Smooth muscle cell of the brain vasculature (primary cell): ENCODE data around the gene IL24.
A peak's percentile ranks its signal among the peaks of the same experiment; 100 is the strongest.
"Not testable (repeated sequence)": the region's sequence is repeated elsewhere in the genome, so short reads cannot be mapped to it uniquely, and the experiment has no call there.

ENCODE experiments used
- DNase-seq: peaks from one replicate; pipeline ENCODE4 v3.0.0-alpha.2; 2012; ENCODE audit warnings: low read depth, low spot score

IL24 gene, protein sequence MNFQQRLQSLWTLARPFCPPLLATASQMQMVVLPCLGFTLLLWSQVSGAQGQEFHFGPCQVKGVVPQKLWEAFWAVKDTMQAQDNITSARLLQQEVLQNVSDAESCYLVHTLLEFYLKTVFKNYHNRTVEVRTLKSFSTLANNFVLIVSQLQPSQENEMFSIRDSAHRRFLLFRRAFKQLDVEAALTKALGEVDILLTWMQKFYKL

DNA sequence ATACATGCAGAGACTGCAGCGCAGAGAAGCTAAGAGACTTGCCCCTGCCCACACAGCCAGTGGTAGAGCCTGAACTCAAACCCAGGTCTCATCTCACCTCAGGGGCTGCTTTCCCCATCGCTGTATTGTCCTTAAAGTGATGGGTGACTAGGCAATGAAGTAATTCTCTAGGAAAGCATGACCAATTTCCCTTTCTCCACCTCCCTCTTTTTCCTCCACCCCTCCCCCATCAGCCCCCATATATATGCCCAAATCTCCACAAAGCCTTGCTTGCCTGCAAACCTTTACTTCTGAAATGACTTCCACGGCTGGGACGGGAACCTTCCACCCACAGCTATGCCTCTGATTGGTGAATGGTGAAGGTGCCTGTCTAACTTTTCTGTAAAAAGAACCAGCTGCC, at the start of gene IL24:
Gene IL24, plus strand, starts transcription at position 269 of the 400 bp plus-strand sequence. CDS start 390 bp downstream, outside the sequence.
- no peak for DNase-seq

DNA sequence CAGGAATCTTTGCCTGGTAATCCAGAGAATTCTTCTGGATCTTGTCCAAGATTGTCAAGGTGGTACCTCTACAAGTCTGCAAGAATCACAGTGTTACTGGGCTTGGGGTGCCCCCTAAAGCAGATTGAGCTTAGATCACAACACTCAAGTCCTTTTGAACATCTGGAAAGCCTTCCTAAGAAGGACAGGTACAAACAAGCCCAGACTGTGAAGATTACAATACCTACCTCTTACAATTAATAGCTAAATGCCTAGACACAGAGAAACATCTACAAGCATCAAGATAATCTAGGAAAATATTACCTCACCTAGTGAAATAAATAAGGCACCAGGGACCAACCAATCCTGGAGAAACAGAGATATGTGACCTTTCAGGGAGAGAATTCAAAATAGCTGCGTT, 49.3 kb upstream of the IL24 start:
- DNase-seq: no peak

DNA sequence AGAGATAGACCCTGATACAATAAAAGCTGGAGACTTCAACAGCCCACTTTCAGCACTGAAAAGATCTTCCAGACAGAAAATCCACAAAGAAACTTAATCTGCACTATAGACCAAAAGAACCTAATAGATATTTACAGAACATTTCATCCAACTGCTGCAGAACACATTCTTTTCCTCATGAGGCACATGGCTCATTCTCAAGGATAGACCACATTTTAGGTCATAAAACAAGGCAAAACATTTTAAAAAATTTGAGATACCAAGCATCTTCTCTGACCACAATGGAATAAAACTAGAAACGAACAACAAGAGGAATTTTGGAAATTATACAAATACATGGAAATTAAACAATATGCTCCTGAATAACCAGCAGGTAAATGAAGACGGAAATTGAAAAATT, 46.8 kb upstream of the IL24 start:
- no peak for DNase-seq

DNA sequence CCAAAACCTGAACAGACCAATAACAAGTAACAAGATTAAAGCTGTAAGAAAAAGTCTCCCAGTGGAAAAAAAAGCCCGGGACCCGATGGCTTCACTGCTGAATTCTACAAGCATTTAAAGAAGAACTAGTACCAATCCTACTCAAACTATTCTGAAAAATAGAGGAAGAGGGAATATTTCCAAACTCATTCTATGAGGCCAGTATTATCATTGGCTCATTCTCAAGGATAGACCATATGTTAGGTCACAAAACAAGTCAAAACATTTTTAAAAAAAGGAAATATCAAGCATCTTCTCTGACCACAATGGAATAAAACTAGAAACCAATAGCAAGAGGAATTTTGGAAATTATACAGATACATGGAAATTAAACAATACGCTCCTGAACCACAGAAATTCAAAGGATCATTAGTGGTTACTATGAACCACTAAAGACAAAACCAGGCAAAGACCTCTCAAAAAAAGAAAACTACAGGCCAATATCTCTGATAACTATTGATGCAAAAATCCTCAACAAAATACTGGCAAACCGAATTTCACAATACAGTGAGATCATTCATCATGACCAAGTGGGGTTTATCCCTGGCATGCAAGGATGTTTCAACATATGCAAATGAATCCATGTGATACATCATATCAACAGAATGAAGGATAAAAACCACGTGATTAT, 45.8 kb upstream of the IL24 start:
- DNase-seq: no peak

DNA sequence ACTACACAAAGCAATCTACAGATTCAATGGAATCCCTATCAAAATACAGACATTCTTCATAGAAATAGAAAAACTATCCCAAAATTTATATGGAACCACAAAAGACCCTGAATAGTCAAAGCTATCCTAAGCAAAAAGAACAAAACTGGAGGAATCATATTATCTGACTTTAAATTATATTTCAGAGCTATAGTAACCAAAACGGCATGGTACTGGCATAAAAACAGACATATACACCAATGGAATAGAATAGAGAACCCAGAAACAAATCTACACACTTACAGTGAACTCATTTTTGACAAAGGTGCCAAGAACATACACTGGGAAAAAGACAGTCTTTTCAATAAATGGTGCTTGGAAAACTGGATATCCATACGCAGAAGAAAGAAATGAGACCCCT, 44.6 kb upstream of the IL24 start:
- not testable (repeated sequence) for DNase-seq

DNA sequence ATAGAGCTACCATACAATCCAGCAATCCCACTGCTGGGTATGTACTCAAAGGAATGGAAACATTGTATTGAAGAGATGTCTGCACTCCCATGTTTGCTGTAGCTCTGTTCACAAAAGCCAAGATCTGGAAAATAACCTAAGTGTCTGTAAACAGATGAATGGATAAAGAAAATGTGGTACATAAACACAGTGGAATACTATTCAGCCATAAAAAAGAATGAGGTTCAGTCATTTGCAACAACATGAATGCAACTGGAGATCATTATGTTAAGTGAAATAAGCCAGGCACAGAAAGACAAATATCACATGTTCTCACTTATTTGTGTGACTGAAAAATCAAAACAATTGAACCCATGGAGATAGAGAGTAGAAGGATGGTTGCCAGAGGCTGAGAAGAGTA, 43.5 kb upstream of the IL24 start:
- not testable (repeated sequence) for DNase-seq

DNA sequence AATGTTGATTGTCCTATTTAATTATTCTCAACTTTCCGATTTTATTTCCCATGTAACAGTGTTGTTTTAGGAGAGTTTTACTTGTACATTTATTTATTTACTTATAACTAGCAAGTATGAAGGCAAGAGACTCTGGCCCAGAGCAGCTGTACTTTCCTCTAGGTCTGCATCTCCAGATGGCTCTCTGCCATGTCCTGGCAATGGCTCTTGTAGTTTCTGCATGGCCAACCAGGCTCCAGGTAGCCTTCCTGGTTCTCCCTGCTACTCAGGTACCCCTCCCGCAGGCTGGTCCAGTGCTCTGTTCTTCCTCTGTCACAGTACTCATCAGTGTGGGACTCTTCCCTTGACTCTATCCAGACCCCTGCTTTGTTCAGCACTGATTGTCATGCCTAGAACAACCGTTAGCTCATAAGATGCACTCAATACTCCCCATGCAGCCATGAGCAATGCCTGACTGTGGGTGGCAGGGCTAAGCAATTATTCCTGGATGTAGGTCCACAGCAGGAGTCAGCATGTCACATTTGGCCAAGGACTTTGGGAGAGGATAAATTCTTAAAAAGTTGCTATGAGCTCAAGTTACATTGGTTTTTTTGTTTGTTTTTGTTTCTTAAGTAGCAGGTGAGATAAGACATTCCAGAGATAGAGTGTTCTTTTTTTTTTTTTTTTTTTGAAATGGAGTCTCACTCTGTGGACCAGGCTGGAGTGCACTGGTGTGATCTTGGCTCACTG, 42.7 kb upstream of the IL24 start:
- DNase-seq: no peak

DNA sequence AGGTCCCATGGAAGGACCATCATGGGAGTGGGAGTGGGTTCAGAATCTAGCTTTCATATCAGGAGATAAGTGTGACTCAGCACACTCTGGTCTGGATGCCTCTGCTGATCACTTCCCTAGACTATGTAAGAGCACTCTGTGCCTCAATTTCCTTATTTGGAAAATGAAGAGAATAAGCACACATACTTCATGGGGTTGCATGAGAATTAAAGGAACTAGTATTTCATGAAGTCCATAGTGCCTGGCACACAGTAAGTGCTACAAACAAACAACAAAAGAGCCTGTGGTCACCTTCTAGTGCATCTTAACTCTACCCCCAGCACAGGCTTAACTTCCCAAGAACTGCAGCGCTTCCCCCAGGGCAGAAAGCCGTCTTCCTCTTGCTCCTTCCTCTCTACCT, 41.4 kb upstream of the IL24 start:
- DNase-seq: no peak

DNA sequence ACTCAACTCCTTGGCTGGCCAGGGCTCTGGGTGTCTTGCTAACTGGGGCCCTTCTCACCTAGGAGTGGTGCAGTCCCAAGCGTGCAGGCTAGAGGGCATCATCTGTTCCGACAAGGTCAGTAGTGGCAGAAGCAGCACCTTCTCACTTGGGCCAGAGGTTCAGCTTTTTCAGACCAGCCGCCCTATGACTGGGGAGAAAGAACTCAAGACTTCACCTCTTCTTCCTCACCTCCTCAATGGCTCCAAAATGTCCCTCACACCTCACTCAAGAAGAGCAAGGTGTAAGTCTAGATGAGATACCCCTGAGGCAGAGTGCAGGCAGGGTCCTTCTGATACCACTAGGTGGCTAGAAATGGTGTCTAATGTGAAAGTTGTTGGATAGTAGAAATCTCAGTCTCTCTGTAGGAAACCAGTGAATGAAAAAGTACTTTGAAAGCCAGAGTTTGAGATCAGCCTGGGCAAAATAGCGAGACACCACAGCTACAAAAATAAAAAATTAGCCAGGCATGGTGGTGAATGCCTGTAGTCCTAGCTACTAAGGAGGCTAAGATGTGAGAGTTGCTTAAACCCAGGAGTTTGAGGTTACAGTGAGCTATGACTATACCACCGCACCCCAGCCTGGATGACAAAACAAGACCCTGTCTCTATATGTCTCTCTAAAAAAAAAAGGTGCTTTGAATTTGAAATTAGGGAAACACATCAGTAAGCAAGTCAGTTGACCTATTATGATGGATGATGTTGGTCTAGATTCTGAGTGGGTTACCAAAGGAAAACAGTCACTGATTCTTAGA, 40.4 kb upstream of the IL24 start:
- no peak for DNase-seq

DNA sequence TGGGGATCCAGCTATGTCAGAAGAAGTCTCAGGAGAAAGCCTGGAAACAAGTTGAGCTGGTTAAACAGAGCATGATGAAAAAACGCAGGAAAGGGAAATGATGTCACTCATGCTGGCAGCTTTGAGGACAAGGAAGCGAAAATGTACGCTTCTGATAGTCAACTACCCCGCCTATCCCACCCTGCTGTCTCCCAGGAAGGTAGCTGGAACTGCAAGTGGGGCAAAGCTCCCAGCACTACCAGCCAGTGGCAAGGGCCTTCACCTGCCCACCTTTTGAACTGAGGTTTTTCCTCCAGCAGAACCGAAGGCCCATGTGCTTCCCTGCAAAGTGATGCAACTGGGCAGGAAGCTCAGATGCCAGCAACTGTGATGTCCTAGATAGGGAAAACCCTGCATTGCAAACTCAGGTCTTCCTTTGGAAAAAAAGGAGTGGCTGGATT, 38.1 kb upstream of the IL24 start:
- DNase-seq: no peak

DNA sequence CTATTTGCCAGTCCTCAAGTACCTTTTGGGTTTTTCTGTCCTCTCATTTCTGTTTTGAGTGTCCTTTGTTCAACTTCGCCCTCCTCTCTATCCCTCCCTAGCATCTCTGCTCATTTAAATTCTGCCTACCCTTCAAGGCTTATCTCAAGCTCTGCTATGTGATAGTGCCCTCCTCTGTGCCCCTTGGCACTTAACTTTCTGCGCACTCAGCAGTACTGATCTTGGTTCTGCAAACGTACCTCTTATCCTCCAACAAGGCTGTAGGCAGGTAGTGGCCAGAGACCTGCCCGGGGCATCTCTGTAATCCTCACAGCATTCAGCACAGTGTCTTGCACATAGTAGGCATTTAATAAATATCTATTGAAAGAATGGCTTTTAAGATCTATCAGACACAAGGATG, 37.1 kb upstream of the IL24 start:
- no peak for DNase-seq

DNA sequence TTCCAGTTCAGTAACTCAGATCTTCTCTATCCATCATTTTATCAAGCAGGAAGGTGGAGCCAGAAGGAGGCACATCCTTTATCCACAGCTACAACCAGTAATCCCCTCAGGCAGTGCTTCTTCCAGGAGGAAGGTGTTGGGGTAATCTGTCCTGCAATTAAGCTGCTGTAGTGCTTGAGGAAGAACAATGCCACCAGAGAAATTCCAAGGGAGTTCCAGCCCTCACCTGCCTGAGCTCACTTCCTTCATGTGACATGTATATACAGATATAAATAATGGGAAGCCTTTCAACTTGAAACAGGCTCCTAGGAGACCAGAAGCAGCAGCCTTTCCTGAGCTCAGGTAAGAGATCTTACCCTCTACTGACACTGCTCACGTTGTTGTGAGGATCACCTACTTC, 34.0 kb upstream of the IL24 start:
- no peak for DNase-seq

DNA sequence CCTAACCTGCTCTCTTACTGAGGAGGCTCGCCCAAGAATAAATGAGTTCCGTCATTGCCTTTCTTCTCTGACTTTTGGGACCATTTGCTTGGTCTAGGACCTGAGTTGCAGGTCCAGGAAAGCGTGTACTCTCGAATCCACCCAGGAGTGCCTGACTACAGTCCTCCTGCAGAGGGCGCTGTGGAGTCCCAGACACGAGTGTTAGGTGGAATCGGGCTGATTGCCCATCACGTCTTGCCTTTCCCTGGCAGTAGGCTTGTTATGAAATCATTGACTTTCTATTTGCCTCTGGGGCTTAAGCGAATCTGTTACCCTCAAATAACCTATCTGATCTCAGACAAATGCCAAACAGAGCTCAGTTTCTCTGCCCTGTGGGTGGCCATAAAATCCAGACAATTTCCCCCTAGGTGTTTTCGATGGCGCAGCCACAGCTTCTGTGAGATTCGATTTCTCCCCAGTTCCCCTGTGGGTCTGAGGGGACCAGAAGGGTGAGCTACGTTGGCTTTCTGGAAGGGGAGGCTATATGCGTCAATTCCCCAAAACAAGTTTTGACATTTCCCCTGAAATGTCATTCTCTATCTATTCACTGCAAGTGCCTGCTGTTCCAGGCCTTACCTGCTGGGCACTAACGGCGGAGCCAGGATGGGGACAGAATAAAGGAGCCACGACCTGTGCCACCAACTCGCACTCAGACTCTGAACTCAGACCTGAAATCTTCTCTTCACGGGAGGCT, 32.1 kb upstream of the IL24 start, which contains the start of gene IL20:
Gene IL20, plus strand, starts transcription at position 685 of the 733 bp plus-strand sequence. CDS start 230 bp downstream, outside the sequence.
- peak; percentile 15 for DNase-seq

DNA sequence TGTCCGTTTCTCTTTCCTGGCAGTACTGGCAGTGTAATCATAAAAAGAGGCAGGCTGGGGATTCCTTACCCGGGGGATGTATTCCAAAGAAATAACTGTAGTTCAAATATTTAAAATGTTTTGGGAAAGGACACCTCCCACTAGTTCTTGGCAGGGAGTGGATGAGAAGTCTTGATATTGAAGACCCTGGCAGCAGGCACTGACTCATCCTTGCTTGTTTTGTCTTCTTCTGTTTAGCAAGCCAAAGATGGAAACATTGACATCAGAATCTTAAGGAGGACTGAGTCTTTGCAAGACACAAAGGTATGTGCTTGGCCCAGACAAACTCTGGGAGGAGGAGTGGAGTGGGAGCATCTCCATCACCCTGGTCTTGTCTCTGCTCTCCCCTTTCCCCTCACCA, 31.2 kb upstream of the IL24 start:
- DNase-seq: no peak

DNA sequence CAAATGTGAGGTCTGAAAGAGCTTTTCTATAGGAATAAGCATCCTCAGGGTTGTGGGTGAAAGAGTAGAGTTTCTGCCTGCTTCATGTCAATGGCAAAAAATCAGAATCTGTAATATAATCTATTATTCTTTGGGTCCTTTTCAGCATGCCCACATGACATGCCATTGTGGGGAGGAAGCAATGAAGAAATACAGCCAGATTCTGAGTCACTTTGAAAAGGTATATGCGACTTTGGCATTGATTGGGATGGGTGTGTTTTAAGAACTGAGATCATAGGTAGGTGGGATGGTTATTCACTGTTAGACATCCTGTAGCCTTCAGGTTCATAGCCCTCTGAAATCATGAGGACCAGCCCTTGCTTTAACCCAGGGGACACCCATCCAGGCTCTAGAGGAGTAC, 30.0 kb upstream of the IL24 start:
- no peak for DNase-seq

DNA sequence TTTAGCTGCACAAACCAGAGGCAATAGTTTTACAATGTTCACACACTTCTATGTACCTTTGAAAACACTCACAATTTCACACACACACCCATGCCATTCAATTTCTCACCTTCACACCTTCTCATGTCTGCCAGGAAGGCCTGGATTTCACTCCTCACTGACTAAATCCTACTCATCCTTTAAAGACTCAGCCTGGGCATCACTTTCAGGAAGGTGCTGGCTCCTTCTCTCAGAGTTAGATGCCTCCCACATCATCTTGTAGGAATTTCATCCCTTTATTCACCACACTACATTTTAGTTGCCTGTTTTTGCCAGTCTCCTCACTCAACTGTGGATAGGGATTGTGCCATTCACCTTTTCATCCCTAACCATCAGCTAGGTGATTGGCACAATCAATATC, 29.5 kb upstream of the IL24 start:
- no peak for DNase-seq

DNA sequence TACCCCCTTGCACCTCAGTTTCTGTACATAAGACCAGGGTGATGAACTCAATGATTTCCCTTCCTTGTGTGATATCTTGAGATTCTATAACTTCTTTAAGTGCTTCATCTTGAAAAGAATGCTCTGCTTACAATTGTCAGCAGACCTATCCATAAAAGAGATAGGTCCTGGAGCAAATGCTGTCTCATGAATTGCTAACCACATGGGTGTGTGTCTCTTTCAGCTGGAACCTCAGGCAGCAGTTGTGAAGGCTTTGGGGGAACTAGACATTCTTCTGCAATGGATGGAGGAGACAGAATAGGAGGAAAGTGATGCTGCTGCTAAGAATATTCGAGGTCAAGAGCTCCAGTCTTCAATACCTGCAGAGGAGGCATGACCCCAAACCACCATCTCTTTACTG, 29.0 kb upstream of the IL24 start:
- DNase-seq: no peak

DNA sequence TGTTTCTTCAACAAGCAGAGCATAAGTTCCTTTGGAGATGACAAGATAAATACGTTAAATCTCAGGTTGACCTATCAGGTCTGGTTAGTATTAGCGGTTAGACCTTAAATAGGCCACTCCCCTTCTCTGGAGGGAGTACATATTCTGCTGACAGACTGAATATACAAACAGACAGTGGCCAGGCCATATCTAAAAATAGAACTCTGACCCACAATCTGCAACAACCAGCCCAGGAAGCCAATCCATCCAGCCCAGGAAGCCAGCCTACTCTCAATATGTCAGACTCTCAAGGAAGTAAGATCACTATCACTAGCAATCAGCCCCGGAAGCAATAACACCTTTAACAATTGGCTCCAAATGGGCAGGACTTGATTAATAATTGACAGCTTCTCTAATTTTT, 25.1 kb upstream of the IL24 start:
- no peak for DNase-seq

DNA sequence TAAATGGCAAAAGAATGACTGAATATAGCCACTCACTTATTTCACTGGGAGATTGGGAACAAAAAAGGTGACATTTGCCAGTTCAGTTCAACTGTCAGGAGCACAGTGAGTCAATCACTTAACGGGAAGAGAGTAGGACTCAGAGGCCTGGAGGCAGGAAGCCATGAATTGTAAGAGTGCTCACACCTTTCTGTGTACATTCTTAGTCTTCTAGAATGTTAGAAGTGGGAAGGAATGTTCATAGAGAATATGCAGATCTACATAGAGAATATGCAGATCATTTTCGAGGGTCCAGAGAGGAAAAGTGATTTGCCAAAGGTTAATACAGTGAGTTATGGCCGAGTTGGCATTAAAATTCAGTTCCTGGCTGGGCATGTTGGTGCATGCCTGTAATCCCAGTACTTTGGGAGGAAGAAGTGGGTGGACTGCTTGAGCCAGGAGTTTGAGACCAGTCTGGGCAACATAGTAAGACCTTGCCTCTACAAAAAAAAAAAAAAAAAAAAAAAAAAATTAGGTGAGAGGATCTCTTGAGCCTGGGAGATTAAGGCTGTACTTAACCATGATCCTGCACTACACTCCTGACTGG, 23.5 kb upstream of the IL24 start:
- DNase-seq: no peak

DNA sequence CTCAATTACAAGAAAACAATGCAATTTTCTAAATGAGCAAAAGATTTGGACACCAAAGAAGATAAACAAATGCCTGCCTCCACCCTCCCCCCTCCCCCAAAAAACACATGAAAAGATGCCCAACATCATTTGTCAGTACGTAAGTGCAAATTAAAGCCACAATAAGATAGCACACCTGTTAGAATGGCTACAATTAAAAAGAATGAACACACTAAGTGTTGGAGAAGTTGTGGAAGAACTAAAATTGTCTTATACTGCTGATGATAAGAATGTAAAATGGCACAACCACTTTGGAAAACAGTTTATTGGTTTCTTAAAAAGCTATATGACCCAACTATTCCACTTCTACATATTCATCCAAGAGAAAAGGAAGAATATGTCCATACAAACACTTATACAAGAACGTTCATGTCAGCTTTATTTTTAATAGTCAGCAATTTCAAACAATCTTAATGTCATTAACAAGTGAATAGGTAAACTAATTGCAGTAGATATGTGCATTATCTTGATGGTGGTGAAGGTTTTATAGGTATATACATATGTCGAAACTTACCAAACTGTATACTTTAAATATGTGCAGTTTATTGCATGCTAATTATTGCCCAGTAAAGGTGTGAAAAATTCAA, 21.4 kb upstream of the IL24 start:
- no peak for DNase-seq

DNA sequence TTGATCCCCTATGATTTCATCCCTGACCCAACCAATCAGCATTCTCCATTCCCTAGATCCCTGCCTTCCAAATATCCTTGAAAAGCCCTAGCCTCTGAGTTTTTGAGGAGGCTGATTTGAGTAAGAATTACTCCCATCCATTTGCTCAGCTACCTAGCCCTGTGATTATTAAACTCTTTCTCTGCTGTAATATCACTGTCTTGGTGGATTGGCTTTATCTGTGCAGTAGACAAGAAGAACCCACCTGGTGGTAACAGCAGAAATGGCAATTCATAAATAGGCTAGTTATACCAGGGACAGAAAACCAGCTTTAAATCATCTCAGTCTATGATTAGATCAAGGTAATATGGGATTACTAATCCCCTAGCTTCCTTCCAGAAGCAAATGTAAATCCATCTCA, 18.8 kb upstream of the IL24 start:
- no peak for DNase-seq
